GM11168 (cell line): ENCODE results near the gene OPN1SW.

Experiments used
- in situ Hi-C: fragments of 300-500 bp; cut with MboI; formaldehyde crosslinking; loops from one replicate; pipeline ENCODE4 v1.12.0; 2022; ENCODE audit warnings: low sequenced_read_pairs; ENCODE audit not compliant: unreplicated experiment

Gene OPN1SW

DNA sequence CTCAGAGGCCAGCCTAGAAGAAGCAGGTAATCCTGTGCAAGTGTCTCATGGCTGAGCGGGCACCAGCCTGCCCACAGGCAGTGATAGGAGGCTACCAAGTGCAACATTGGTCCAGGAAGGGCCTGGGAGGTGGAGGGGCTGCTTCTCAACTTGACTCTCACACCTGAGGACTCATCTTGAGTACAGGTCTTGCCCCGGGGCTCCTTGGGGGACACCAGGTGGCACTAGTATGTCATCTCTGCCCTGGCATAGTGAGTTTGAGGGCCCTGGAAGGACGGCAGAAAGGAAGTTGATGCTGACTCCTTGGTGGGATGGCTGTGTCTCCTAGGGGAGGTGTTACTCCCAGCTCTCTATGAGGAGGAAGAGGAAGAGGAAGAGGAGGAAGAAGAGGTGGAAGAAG is 18.4 kb upstream of the OPN1SW start:
- in situ Hi-C loops = no loop called here

GRCh38 chr7:128793181-128793547 is 17.6 kb upstream of the OPN1SW start:
- in situ Hi-C loops = no loop called here

- in situ Hi-C loops = no loop called here
Observed at GRCh38 chr7:128792471-128793180, 17.0 kb upstream of the OPN1SW start.

DNA sequence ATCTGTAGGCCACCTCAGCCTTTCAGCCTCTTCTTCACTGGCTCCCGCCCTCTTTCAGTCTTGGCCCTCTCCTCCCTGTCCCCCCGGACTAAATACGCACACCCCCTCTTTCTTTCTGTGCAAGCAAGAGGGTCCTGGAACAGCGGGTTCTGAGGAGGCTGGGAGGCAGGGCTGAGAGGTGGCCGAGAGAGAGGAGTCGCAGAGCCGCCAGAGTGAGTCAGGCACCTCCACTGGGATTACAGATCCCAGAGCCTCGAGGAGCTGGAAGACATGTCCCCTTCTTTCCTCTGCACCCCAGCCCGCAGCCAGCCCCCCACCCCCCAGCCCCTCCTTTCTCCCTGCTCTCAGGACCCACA is 16.4 kb upstream of the OPN1SW start:
- in situ Hi-C loops = no loop called here

GRCh38 chr7:128791121-128791971 is 15.8 kb upstream of the OPN1SW start, which contains the start of gene CCDC136:
CCDC136 (plus strand) TSS chr7:128791968; CDS start chr7:128792412, 444 bp downstream.
- in situ Hi-C loops = no loop called here

- in situ Hi-C loops = no loop called here
Observed at GRCh38 chr7:128790315-128791041, 14.9 kb upstream of the OPN1SW start.

- in situ Hi-C loops = no loop called here
Observed at GRCh38 chr7:128788446-128789412, 13.1 kb upstream of the OPN1SW start.

DNA sequence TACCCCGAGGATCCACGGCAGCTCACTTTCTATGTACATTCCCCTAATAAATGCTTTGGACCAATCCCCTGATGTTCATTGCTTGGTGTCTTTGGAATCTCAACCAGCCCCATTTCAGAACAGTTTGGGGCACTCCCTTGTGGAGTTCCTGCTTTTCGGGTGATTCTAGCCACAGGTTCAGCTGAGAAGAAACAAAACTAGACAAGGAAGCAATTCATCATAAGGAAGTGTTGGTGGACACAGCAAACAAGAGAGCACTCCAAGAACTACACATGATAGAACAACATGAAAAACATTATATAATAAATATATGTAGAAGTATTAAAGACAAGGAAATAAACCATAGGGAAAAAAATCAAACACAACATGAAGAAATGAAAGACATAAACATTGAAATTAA is 10.1 kb upstream of the OPN1SW start:
- in situ Hi-C loops = no loop called here

DNA sequence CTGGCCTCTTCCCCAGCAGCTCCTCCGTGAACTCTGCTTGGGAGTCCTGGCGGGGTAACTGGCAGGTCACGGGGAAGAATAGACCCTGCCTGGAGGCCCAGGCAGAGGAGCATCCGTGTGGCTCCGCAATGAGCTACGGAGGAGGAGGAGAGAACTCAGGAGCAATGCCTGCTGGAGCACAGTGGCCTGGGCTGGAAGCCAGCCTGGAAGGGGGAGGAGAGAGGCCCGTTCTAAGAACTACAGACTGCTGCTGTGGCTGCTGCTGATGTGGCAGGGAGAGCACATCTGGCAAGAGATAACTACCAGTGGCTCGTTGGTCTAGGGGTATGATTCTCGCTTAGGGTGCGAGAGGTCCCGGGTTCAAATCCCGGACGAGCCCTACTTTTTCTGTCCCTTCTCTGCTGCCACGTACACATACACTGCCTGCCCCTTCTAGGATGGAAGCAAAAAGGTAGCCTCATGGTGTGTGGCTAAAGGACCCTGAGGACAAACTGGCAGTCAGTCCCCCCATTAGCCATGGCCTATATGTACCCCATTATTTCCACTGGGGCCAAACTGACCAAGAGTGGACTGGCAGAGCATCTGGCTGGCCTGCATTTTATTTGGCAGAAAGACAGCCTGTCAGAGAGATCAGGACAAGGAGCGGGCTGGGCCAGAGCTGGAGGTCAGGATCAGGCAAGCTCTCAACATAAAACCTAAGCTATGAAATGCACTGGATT is 7.7 kb upstream of the OPN1SW start:
- in situ Hi-C loops = no loop called here

DNA sequence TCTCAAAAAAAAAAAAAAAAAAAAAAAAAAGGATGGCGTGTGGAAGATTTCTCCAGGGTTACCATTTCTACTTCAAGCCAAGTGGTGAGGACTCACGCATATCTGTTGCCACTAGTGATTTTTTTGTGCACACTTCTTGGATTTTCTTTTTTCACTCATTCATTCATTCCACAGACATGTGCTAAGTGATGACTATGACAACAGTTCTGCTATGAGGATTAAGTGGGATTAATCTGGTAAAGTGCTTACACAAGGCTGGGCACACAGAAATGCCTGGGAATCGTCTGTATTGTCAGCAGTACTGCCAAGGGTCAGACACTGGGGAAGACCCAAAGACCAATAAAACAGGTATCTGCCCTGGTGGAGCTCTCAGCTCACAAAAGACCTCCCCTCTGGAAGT is 6.3 kb upstream of the OPN1SW start:
- in situ Hi-C loops = no loop called here

- in situ Hi-C loops = no loop called here
Observed at GRCh38 chr7:128781126-128781525, 5.5 kb upstream of the OPN1SW start.

GRCh38 chr7:128778946-128779345 is 3.4 kb upstream of the OPN1SW start:
- in situ Hi-C loops = no loop called here

- in situ Hi-C loops = no loop called here
Observed at GRCh38 chr7:128777156-128778123, 1.8 kb upstream of the OPN1SW start.

DNA sequence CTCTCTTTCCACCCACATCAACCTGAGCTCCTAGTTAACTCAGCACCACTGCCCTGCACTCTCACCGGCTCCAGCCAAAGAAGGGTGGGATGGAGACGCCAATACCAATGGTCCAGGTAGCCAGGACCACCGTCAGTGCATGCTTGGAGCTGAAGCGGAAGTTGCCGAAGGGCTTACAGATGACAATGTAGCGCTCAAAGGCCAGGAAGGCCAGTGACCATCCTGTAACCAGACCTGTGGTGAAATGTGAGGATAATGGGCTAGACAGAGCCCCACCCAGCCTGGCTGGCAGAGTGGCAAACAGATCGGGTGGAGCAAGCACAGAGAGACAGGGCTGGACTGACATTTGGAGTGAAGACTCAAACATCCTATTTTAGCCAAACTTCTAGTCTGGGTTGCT is 673 bp downstream of the OPN1SW start:
- in situ Hi-C loops = no loop called here

DNA sequence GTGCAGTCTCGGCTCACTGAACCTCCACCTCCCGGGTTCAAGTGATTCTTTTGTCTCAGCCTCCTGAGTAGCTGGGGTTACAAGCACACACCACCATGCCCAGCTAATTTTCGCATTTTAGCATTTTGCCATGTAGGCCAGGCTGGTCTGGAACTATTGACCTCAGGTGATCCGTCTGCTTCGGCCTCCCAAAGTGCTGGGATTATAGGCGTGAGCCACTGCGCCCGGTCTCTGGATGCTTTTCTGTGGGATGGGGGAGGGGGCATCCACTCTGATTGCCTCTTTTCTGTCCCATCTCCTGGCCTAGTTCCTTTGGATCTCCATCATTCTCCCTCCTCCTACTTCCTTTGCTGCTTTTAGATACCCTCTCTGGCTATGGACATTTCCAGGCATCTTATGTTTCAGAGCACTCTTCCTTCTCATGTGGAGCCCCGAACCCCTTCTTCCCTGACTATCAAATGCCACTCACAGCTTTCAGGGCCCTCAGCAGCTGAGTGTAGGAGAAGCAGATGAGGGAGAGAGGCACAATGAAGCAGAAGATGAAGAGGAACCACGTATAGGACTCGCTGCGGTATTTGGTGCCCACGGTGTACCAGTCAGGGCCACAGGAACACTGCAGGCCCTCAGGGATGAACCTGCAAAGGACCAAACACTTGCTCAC is 1.4 kb downstream of the OPN1SW start:
- in situ Hi-C loops = no loop called here

- in situ Hi-C loops = no loop called here
Observed at GRCh38 chr7:128773604-128774003, 2.0 kb downstream of the OPN1SW start.

- in situ Hi-C loops = no loop called here
Observed at GRCh38 chr7:128770233-128770632, 5.4 kb downstream of the OPN1SW start.
